ENCODE measurements around the gene PSD2. TPM values are rescaled to one million over a fixed set of nuclear protein-coding genes. Genes with fewer than 3 reads are reported as not detected.

PSD2 gene
- total and polyA plus RNA-seq, 5 donors from 2014 or later, result not detected

DNA sequence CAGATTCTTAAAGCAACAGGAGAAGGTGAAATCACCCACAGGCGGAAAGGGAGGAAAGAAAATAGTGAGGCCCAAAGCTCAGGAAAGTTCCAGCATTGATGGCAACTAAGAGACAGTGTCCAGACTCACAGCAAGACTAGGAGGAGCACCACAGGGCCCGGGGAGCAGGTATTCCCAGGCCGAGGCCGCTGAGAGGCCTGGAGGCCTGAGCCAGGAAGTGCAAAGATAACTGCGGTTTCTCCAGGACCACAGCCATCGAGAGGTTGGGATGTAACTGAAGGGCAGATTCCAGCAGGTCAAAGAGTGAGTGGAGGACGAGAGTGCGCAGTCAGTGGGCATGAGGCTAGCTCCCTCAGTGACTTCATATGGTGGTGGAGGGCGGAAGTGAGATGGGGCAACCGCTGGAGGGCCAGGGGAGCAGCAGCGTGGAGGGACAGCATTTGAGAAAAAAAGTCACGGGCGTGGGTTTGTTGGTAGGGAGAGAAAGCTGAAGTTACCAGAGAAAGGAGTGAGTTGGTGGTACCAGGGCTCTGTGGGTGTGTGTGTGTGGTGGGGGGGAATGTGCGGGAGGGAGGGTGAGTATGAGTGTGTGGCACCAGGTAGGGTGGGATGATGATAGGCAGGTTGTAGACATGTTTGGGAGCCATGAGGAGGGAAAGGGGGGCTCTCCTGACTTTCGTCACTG, 89.7 kb downstream of the PSD2 start:
- no peaks in the 10 kb centered on the region for H3K4me1 ChIP-seq (ENCODE audit: control insufficient read depth, insufficient read depth, low read length, poor library complexity, severe bottlenecking)
- H3K36me3 Mint-ChIP-seq, result no peaks in the 10 kb centered on the region
- DNase-seq, result no peak
- no peak overlapping the region for H3K27ac ChIP-seq (ENCODE audit: insufficient read depth, low read length, poor library complexity, severe bottlenecking)
- no peaks in the 10 kb centered on the region for H3K9me3 Mint-ChIP-seq
- no peak overlapping the region for H3K27ac Mint-ChIP-seq
- ATAC-seq (ENCODE audit: low read depth in 2 of 2), result no peak
- H3K27me3 ChIP-seq (ENCODE audit: control insufficient read depth, insufficient read depth, low read length), result peaks cover 2% of the 10 kb centered on the region
- H3K4me3 Mint-ChIP-seq, result no peak overlapping the region
- peaks cover 0 to 2% (median 0%) of the 10 kb centered on the region in 4 donors for H3K4me1 Mint-ChIP-seq
- H3K27me3 Mint-ChIP-seq, result peaks cover 21% of the 10 kb centered on the region
- H3K36me3 ChIP-seq (ENCODE audit: control insufficient read depth, insufficient read depth, low read length), result no peaks in the 10 kb centered on the region
- no peaks in the 10 kb centered on the region for H3K9me3 ChIP-seq (ENCODE audit: control insufficient read depth in 2 of 2, low read length in 2 of 2)
- H3K4me3 ChIP-seq (ENCODE audit: low read depth, low read length), result no peak overlapping the region

GRCh38 chr5:139885857-139886208, 90.2 kb downstream of the PSD2 start:
- Histone ChIP-seq H3K27ac (ENCODE audit: insufficient read depth, low read length, poor library complexity, severe bottlenecking) (no peak overlapping the region), H3K36me3 (ENCODE audit: control insufficient read depth, insufficient read depth, low read length) (no peaks in the 10 kb centered on the region), H3K27me3 (ENCODE audit: control insufficient read depth, insufficient read depth, low read length) (peaks cover 4% of the 10 kb centered on the region), H3K4me1 (ENCODE audit: control insufficient read depth, insufficient read depth, low read length, poor library complexity, severe bottlenecking) (no peaks in the 10 kb centered on the region), H3K4me3 (ENCODE audit: low read depth, low read length) (no peak overlapping the region), H3K9me3 (ENCODE audit: control insufficient read depth in 2 of 2, low read length in 2 of 2) (no peaks in the 10 kb centered on the region)
- no peaks in the 10 kb centered on the region for H3K9me3 Mint-ChIP-seq
- DNase-seq (no peak), ATAC-seq (ENCODE audit: low read depth in 2 of 2) (no peak)
- H3K4me1 Mint-ChIP-seq, result peaks cover 0 to 2% (median 0%) of the 10 kb centered on the region in 4 donors
- no peak overlapping the region for H3K27ac Mint-ChIP-seq
- no peak overlapping the region for H3K4me3 Mint-ChIP-seq
- peaks cover 26% of the 10 kb centered on the region for H3K27me3 Mint-ChIP-seq
- no peaks in the 10 kb centered on the region for H3K36me3 Mint-ChIP-seq

DNA sequence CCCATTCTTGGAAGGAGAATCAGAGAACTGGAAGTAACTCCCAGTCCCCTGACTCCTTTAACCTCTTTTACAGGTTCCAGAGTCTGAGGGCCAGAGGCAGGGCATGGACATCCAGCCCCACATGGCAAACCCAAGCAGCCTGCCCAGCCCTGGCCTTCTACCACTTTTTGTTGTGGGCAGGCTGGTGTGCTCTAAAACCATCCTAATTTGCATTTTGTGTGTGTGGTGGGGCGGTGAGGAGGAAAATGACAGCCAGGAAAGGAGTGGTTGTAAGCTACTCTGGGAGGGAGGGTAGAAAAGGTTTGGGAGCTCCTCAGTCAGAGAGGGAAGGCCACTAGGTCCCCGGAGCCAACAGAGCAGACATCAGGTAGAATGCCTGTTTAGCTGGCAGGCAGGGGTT, 90.6 kb downstream of the PSD2 start:
- Mint-ChIP-seq H3K27me3 (peaks cover 30% of the 10 kb centered on the region), H3K27ac (no peak overlapping the region), H3K9me3 (no peaks in the 10 kb centered on the region), H3K4me3 (no peak overlapping the region), H3K36me3 (no peaks in the 10 kb centered on the region), H3K4me1 (peaks cover 0 to 2% (median 0%) of the 10 kb centered on the region in 4 donors)
- no peak for DNase-seq
- H3K36me3 ChIP-seq (ENCODE audit: control insufficient read depth, insufficient read depth, low read length), result no peaks in the 10 kb centered on the region
- no peak for ATAC-seq (ENCODE audit: low read depth in 2 of 2)
- no peak overlapping the region for H3K27ac ChIP-seq (ENCODE audit: insufficient read depth, low read length, poor library complexity, severe bottlenecking)
- H3K4me3 ChIP-seq (ENCODE audit: low read depth, low read length), result no peak overlapping the region
- H3K9me3 ChIP-seq (ENCODE audit: control insufficient read depth in 2 of 2, low read length in 2 of 2), result no peaks in the 10 kb centered on the region
- no peaks in the 10 kb centered on the region for H3K4me1 ChIP-seq (ENCODE audit: control insufficient read depth, insufficient read depth, low read length, poor library complexity, severe bottlenecking)
- peaks cover 4% of the 10 kb centered on the region for H3K27me3 ChIP-seq (ENCODE audit: control insufficient read depth, insufficient read depth, low read length)

DNA sequence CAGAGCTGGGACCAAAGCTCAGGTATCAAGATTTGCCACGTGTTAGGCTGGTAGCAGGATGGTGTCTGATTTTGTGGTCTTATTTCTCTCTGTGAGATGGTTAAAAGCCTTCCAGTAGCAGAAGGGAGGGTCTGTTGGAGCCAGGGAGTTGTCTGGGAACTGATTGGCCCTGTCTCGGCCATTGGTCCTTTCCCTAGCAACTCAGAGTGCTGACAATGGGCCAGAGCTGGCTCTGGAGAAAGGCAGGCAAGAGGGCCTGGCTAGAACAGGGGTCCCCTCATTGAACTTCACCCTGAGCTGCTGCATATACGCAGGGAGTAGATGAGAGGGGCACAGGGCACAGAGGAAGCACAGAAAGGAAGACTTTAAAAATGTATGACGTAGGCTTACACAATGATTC, 92.8 kb downstream of the PSD2 start:
- no peak overlapping the region for H3K27ac Mint-ChIP-seq
- Histone ChIP-seq H3K4me1 (ENCODE audit: control insufficient read depth, insufficient read depth, low read length, poor library complexity, severe bottlenecking) (no peaks in the 10 kb centered on the region), H3K9me3 (ENCODE audit: control insufficient read depth in 2 of 2, low read length in 2 of 2) (no peaks in the 10 kb centered on the region), H3K27me3 (ENCODE audit: control insufficient read depth, insufficient read depth, low read length) (peaks cover 4% of the 10 kb centered on the region), H3K4me3 (ENCODE audit: low read depth, low read length) (no peak overlapping the region), H3K36me3 (ENCODE audit: control insufficient read depth, insufficient read depth, low read length) (no peaks in the 10 kb centered on the region), H3K27ac (ENCODE audit: insufficient read depth, low read length, poor library complexity, severe bottlenecking) (no peak overlapping the region)
- peaks cover 32% of the 10 kb centered on the region for H3K27me3 Mint-ChIP-seq
- no peak for ATAC-seq (ENCODE audit: low read depth in 2 of 2)
- H3K9me3 Mint-ChIP-seq, result no peaks in the 10 kb centered on the region
- no peak for DNase-seq
- H3K4me3 Mint-ChIP-seq, result no peak overlapping the region
- H3K36me3 Mint-ChIP-seq, result no peaks in the 10 kb centered on the region
- peaks cover 0 to 2% (median 0%) of the 10 kb centered on the region in 4 donors for H3K4me1 Mint-ChIP-seq

- peaks cover 0 to 2% (median 0%) of the 10 kb centered on the region in 4 donors for H3K4me1 Mint-ChIP-seq
- Histone ChIP-seq H3K4me1 (ENCODE audit: control insufficient read depth, insufficient read depth, low read length, poor library complexity, severe bottlenecking) (no peaks in the 10 kb centered on the region), H3K4me3 (ENCODE audit: low read depth, low read length) (no peak overlapping the region), H3K9me3 (ENCODE audit: control insufficient read depth in 2 of 2, low read length in 2 of 2) (no peaks in the 10 kb centered on the region), H3K36me3 (ENCODE audit: control insufficient read depth, insufficient read depth, low read length) (no peaks in the 10 kb centered on the region), H3K27ac (ENCODE audit: insufficient read depth, low read length, poor library complexity, severe bottlenecking) (no peak overlapping the region), H3K27me3 (ENCODE audit: control insufficient read depth, insufficient read depth, low read length) (peaks cover 4% of the 10 kb centered on the region)
- H3K27me3 Mint-ChIP-seq, result peaks cover 31% of the 10 kb centered on the region
- ATAC-seq (ENCODE audit: low read depth in 2 of 2), result no peak
- no peaks in the 10 kb centered on the region for H3K9me3 Mint-ChIP-seq
- no peak overlapping the region for H3K4me3 Mint-ChIP-seq
- no peak overlapping the region for H3K27ac Mint-ChIP-seq
- no peak for DNase-seq
- H3K36me3 Mint-ChIP-seq, result no peaks in the 10 kb centered on the region
These were observed 93.8 kb downstream of the PSD2 start for GRCh38 chr5:139889410-139889809.

GRCh38 chr5:139893873-139894272, 98.3 kb downstream of the PSD2 start:
- no peaks in the 10 kb centered on the region for H3K4me1 ChIP-seq (ENCODE audit: control insufficient read depth, insufficient read depth, low read length, poor library complexity, severe bottlenecking)
- Mint-ChIP-seq H3K4me3 (no peak overlapping the region), H3K27me3 (peaks cover 33% of the 10 kb centered on the region), H3K27ac (no peak overlapping the region), H3K36me3 (no peaks in the 10 kb centered on the region), H3K9me3 (no peaks in the 10 kb centered on the region), H3K4me1 (no peaks in the 10 kb centered on the region)
- H3K27me3 ChIP-seq (ENCODE audit: control insufficient read depth, insufficient read depth, low read length), result peaks cover 4% of the 10 kb centered on the region
- no peak overlapping the region for H3K4me3 ChIP-seq (ENCODE audit: low read depth, low read length)
- DNase-seq (no peak), ATAC-seq (ENCODE audit: low read depth in 2 of 2) (no peak)
- H3K27ac ChIP-seq (ENCODE audit: insufficient read depth, low read length, poor library complexity, severe bottlenecking), result no peak overlapping the region
- no peaks in the 10 kb centered on the region for H3K36me3 ChIP-seq (ENCODE audit: control insufficient read depth, insufficient read depth, low read length)
- no peaks in the 10 kb centered on the region for H3K9me3 ChIP-seq (ENCODE audit: control insufficient read depth in 2 of 2, low read length in 2 of 2)

Other genes with a start within 250 kb of the PSD2 start
- gene UBE2D2, start 234.5 kb upstream of the PSD2 start, total RNA-seq, result 181 TPM
- 100 to 1,000 TPM; 330 to 376 (median 350) TPM for gene UBE2D2, start 234.5 kb upstream of the PSD2 start, polyA plus RNA-seq
- 4.6 TPM for gene CXXC5, start 147.5 kb upstream of the PSD2 start, total RNA-seq
- 10 to 100 TPM in 1 of 4 donors, 1 to 10 TPM in 3; 7.2 to 12.7 (median 8.4) TPM for gene CXXC5, start 147.5 kb upstream of the PSD2 start, polyA plus RNA-seq
- not detected for gene NRG2, start 247.5 kb downstream of the PSD2 start, total RNA-seq
- not detected for gene NRG2, start 247.5 kb downstream of the PSD2 start, polyA plus RNA-seq